Large intestine (tissue), 12 donors: Measurements from ENCODE around the gene IGSF22. TPM values are rescaled to one million over a fixed set of nuclear protein-coding genes. Genes with fewer than 3 reads are reported as not detected.

Experiments used
- DNase-seq, 2 donors: peaks; one replicate each; pipeline versions ENCODE4 v3.0.0 to v3.0.0-alpha.2; 2013
- H3K27ac ChIP-seq: one replicate; pipeline ENCODE4 v1.5.1; 2013; ENCODE audit warnings: low read length
- H3K27me3 ChIP-seq: 2 replicates; pipeline ENCODE4 v1.6.1; 2013; ENCODE audit warnings: low read length; ENCODE audit not compliant: control insufficient read depth, insufficient read depth
- H3K36me3 ChIP-seq: 2 replicates; pipeline ENCODE4 v1.6.1; 2013; ENCODE audit warnings: low read length; ENCODE audit not compliant: control insufficient read depth, insufficient read depth
- H3K4me1 ChIP-seq: one replicate; pipeline ENCODE4 v1.6.1; 2013; ENCODE audit warnings: low read length; ENCODE audit not compliant: control insufficient read depth, insufficient read depth
- H3K4me3 ChIP-seq: one replicate; pipeline ENCODE4 v1.5.1; 2013; ENCODE audit warnings: low read length
- H3K9me3 ChIP-seq: one replicate; pipeline ENCODE4 v1.6.1; 2013; ENCODE audit warnings: mild to moderate bottlenecking, low read depth, low read length, moderate library complexity; ENCODE audit not compliant: control insufficient read depth
- WGBS: methylation state at CpG from one replicate; pipeline ENCODE4 v1.1.5; 2013; ENCODE audit warnings: low lambda C conversion rate; ENCODE audit not compliant: insufficient coverage; 5-methylcytosine and 5-hydroxymethylcytosine counted together
- long read RNA-seq, 11 donors: transcript quantifications; one replicate each; lab custom pipeline, GENCODE V29; 2026
- polyA plus RNA-seq: library from polyadenylated mRNA; unstranded; fragments of 120-200 nt; gene quantifications from one replicate; pipeline ENCODE4 v1.2.1, GENCODE V29; 2013

IGSF22 gene
- 1.5 TPM for polyA plus RNA-seq
- long read RNA-seq, donor 1 = 0 reads
- long read RNA-seq, donor 2 = 0 reads
- long read RNA-seq, donor 3 = 0 reads
- long read RNA-seq, donor 4 = 0 reads
- long read RNA-seq, donor 5 = 0 reads
- long read RNA-seq, donor 6 = 0 reads
- long read RNA-seq, donor 7 = 0 reads
- long read RNA-seq, donor 8 = 0 reads
- long read RNA-seq, donor 9 = 0 reads
- long read RNA-seq, donor 10 = 0 reads
- long read RNA-seq, donor 11 = 0 reads

GRCh38 chr11:18726040-18726439, at the start of gene IGSF22:
Gene IGSF22 (minus strand): TSS chr11:18726188. CDS start chr11:18724236, 1,952 bp downstream.
- H3K4me3 ChIP-seq = no peak within 1 kb of the TSS
- H3K27ac ChIP-seq = no peak within 1 kb of the TSS
- no peaks in the 10 kb centered on the region for H3K27me3 ChIP-seq
- no CpG with 5 or more reads among the region's 7 CpGs for WGBS
- H3K36me3 ChIP-seq = no peaks in the 10 kb centered on the region
- peaks cover 3% of the 10 kb centered on the region for H3K4me1 ChIP-seq
- DNase-seq = no peak
- no peaks in the 10 kb centered on the region for H3K9me3 ChIP-seq

GRCh38 chr11:18774801-18775200, 48.8 kb upstream of the IGSF22 start:
- no peak overlapping the region for H3K4me3 ChIP-seq
- peaks cover 8% of the 10 kb centered on the region for H3K27me3 ChIP-seq
- no peaks in the 10 kb centered on the region for H3K36me3 ChIP-seq
- no peaks in the 10 kb centered on the region for H3K4me1 ChIP-seq
- 93% methylated on average over 3 of the region's 7 CpGs for WGBS
- DNase-seq = no peak
- H3K9me3 ChIP-seq = no peaks in the 10 kb centered on the region
- no peak overlapping the region for H3K27ac ChIP-seq

- H3K36me3 ChIP-seq = no peaks in the 10 kb centered on the region
- H3K4me1 ChIP-seq = no peaks in the 10 kb centered on the region
- DNase-seq = no peak
- H3K27me3 ChIP-seq = peaks cover 8% of the 10 kb centered on the region
- H3K4me3 ChIP-seq = no peak overlapping the region
- WGBS = no CpG with 5 or more reads among the region's 3 CpGs
- no peaks in the 10 kb centered on the region for H3K9me3 ChIP-seq
- no peak overlapping the region for H3K27ac ChIP-seq
These were observed 47.7 kb upstream of the IGSF22 start for GRCh38 chr11:18773681-18774080.

GRCh38 chr11:18773104-18773503, 47.1 kb upstream of the IGSF22 start:
- DNase-seq = no peak
- Histone ChIP-seq H3K9me3 (no peaks in the 10 kb centered on the region), H3K27me3 (peaks cover 8% of the 10 kb centered on the region), H3K36me3 (no peaks in the 10 kb centered on the region), H3K4me1 (no peaks in the 10 kb centered on the region), H3K4me3 (no peak overlapping the region), H3K27ac (no peak overlapping the region)
- no CpG with 5 or more reads among the region's 8 CpGs for WGBS

GRCh38 chr11:18772211-18772610, 46.2 kb upstream of the IGSF22 start:
- Histone ChIP-seq H3K4me1 (no peaks in the 10 kb centered on the region), H3K27ac (no peak overlapping the region), H3K4me3 (no peak overlapping the region), H3K9me3 (no peaks in the 10 kb centered on the region), H3K27me3 (peaks cover 8% of the 10 kb centered on the region), H3K36me3 (no peaks in the 10 kb centered on the region)
- WGBS = no CpG with 5 or more reads among the region's 5 CpGs
- DNase-seq = no peak

GRCh38 chr11:18771266-18772035, 45.5 kb upstream of the IGSF22 start:
- no CpG with 5 or more reads among the region's 13 CpGs for WGBS
- no peaks in the 10 kb centered on the region for H3K4me1 ChIP-seq
- no peak for DNase-seq
- no peak overlapping the region for H3K27ac ChIP-seq
- no peaks in the 10 kb centered on the region for H3K9me3 ChIP-seq
- H3K27me3 ChIP-seq = peaks cover 8% of the 10 kb centered on the region
- no peak overlapping the region for H3K4me3 ChIP-seq
- no peaks in the 10 kb centered on the region for H3K36me3 ChIP-seq

- WGBS = 80% methylated on average over 1 of the region's 11 CpGs
- Histone ChIP-seq H3K27ac (no peak overlapping the region), H3K4me3 (no peak overlapping the region), H3K27me3 (peaks cover 8% of the 10 kb centered on the region), H3K36me3 (no peaks in the 10 kb centered on the region), H3K4me1 (no peaks in the 10 kb centered on the region), H3K9me3 (no peaks in the 10 kb centered on the region)
- no peak for DNase-seq
These were observed 44.6 kb upstream of the IGSF22 start for GRCh38 chr11:18770479-18771125.

GRCh38 chr11:18769802-18770456, 43.9 kb upstream of the IGSF22 start:
- no peaks in the 10 kb centered on the region for H3K9me3 ChIP-seq
- no peaks in the 10 kb centered on the region for H3K4me1 ChIP-seq
- WGBS = 100% methylated on average over 1 of the region's 8 CpGs
- H3K36me3 ChIP-seq = no peaks in the 10 kb centered on the region
- DNase-seq = peak; percentile 45 to 76
- H3K27ac ChIP-seq = no peak overlapping the region
- peaks cover 10% of the 10 kb centered on the region for H3K27me3 ChIP-seq
- H3K4me3 ChIP-seq = no peak overlapping the region

GRCh38 chr11:18768978-18769377, 43.0 kb upstream of the IGSF22 start:
- no peak overlapping the region for H3K4me3 ChIP-seq
- H3K36me3 ChIP-seq = no peaks in the 10 kb centered on the region
- no peak for DNase-seq
- no peaks in the 10 kb centered on the region for H3K4me1 ChIP-seq
- no peak overlapping the region for H3K27ac ChIP-seq
- WGBS = no CpG with 5 or more reads among the region's 5 CpGs
- no peaks in the 10 kb centered on the region for H3K9me3 ChIP-seq
- H3K27me3 ChIP-seq = peaks cover 8% of the 10 kb centered on the region

- Histone ChIP-seq H3K27me3 (peaks cover 6% of the 10 kb centered on the region), H3K4me1 (no peaks in the 10 kb centered on the region), H3K4me3 (no peak overlapping the region), H3K36me3 (no peaks in the 10 kb centered on the region), H3K27ac (no peak overlapping the region), H3K9me3 (no peaks in the 10 kb centered on the region)
- 65% methylated on average over 2 of the region's 4 CpGs for WGBS
- DNase-seq = no peak
These were observed 42.5 kb upstream of the IGSF22 start for GRCh38 chr11:18768472-18768901.
